DMS53 treated with DMSO at 0.1 percent for 48 hours (cell line): Measurements from ENCODE around the gene KLHL30.
"Not testable (repeated sequence)": the region's sequence is repeated elsewhere in the genome, so short reads cannot be mapped to it uniquely, and the experiment has no call there.

ENCODE experiments used
- DNase-seq: peaks from one replicate; lab custom pipeline; 2025; ENCODE audit not compliant: unreplicated experiment; lab: John Stamatoyannopoulos, UW

The KLHL30 gene

GRCh38 chr2:238101891-238102841 is 36.3 kb upstream of the KLHL30 start:
- DNase-seq: no peak

- no peak for DNase-seq
These were observed 35.6 kb upstream of the KLHL30 start for GRCh38 chr2:238102865-238103264.

- DNase-seq: no peak
These were observed 34.8 kb upstream of the KLHL30 start for GRCh38 chr2:238103465-238104225.

GRCh38 chr2:238104226-238104690 is 34.2 kb upstream of the KLHL30 start:
- no peak for DNase-seq

- no peak for DNase-seq
These were observed 33.6 kb upstream of the KLHL30 start for GRCh38 chr2:238104691-238105371.

GRCh38 chr2:238105506-238106338 is 32.7 kb upstream of the KLHL30 start:
- no peak for DNase-seq

- no peak for DNase-seq
These were observed 32.1 kb upstream of the KLHL30 start for GRCh38 chr2:238106339-238106697.

GRCh38 chr2:238106698-238107524 is 31.6 kb upstream of the KLHL30 start:
- DNase-seq: peak; percentile 85

- peak; percentile 85 for DNase-seq
These were observed 30.7 kb upstream of the KLHL30 start for GRCh38 chr2:238107525-238108422.

GRCh38 chr2:238108423-238109183 is 29.9 kb upstream of the KLHL30 start:
- DNase-seq: peak; percentile 81

GRCh38 chr2:238113611-238114010 is 24.9 kb upstream of the KLHL30 start:
- DNase-seq: no peak

GRCh38 chr2:238114331-238114841 is 24.1 kb upstream of the KLHL30 start:
- no peak for DNase-seq

GRCh38 chr2:238114851-238115660 is 23.4 kb upstream of the KLHL30 start:
- DNase-seq: no peak

- DNase-seq: not testable (repeated sequence)
These were observed 22.8 kb upstream of the KLHL30 start for GRCh38 chr2:238115709-238116108.

- no peak for DNase-seq
These were observed 21.9 kb upstream of the KLHL30 start for GRCh38 chr2:238116298-238117198.
